ENCODE results near the gene BTBD9.

The BTBD9 gene

DNA sequence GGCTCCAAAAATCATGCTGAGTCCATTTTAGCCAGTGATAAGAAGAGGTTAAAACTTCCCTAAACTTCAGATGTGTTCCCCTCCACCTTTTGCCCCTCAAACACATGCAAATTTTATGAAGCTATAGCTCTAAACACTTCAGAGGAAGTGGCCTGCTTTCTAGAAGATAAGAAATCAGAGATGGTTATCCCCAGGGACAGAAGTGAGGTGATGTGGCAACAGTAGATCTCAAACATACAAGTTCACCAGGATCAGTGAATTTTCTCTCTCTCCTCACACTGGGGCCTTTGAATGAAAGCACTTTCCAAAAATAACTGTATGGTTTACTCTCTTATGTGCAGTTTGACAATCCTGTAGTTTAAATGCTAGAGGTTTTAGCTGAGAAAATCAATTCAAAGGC is 332.0 kb downstream of the BTBD9 start:
- Mint-ChIP-seq H3K9me3 (no peaks in the 10 kb centered on the region), H3K4me3 (no peak overlapping the region), H3K27ac (no peak overlapping the region), H3K4me1 (no peaks in the 10 kb centered on the region), H3K27me3 (no peaks in the 10 kb centered on the region)
- DNase-seq = no peak
- no peak for ATAC-seq

DNA sequence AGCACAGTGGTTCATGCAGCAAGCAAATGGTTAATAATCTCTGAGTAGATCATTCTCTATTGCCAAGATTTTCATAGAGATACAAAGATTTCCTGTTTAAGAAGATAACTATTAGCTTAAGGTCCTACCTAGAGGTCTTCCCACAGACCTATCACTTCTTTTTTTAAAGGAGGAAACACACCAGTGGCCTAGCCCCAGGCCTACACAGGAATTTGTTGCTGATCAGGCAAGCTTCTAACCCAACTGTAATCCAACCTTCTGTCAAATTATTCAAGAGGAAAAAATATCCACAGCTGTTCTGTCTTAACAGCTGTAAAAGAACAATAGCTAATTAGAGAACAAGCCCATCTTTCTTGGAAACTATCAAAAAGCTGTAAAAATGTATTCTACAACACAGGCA is 332.8 kb downstream of the BTBD9 start:
- H3K4me1 Mint-ChIP-seq = no peaks in the 10 kb centered on the region
- no peak overlapping the region for H3K27ac Mint-ChIP-seq
- ATAC-seq = no peak
- no peaks in the 10 kb centered on the region for H3K27me3 Mint-ChIP-seq
- H3K4me3 Mint-ChIP-seq = no peak overlapping the region
- H3K9me3 Mint-ChIP-seq = peaks cover under 1 to 4% of the 10 kb centered on the region in 2 donors
- DNase-seq = no peak

DNA sequence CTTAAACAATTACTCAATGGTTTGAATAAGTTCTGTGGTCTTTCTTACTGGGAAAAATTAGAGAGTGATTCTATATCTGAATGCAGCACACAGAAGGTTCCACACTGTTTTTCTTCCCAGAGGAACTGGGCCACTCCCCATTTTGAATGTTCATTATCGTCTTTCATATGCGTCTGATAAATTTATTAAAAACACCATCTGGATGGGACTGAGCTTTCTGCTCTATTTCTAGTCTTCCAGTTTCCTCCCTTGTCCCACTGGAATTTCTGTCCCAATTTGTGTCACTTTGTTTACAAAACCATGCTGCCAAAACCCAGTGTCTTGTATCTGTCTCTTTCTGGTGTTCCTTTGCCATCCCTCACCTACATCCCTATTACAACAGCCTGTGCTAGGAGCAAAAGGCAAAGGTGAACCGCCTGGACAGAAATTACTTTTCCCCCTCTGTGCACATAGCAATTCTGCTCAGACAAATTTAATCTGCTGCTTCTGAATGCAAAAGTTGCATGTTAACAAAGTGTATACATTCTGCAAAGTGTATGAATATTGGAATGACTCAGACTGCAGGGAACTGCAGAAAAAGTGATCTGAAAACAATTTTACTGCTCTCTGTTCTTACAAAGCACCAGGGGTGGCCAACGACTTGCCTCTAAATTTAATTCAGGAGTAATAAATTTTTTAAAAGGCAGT is 333.6 kb downstream of the BTBD9 start:
- Mint-ChIP-seq H3K27ac (no peak overlapping the region), H3K27me3 (no peaks in the 10 kb centered on the region), H3K4me1 (no peaks in the 10 kb centered on the region), H3K4me3 (no peak overlapping the region), H3K9me3 (peaks cover 6 to 8% of the 10 kb centered on the region in 2 donors)
- no peak for ATAC-seq
- no peak for DNase-seq

DNA sequence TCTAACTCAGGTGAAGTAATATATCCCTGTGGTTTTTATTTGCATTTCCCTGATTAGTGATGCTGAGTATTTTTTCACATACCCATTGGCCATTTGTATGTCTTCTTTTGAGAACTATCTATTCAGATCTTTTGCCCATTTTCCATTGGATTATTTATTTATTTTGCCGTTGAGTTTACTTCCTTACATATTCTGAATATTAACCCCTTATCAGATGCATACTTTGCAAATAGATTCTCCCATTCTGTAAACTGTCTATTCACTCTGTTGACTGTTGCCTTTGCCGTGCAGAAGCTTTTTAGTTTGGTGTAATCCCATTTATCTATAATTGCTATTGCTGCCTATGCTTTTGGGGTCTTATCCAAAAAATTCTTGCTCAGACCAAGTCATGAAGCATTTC is 336.9 kb downstream of the BTBD9 start:
- DNase-seq = no peak
- Mint-ChIP-seq H3K9me3 (peaks cover 6 to 13% of the 10 kb centered on the region in 2 donors), H3K4me3 (no peak overlapping the region), H3K27ac (no peak overlapping the region), H3K27me3 (no peaks in the 10 kb centered on the region), H3K4me1 (no peaks in the 10 kb centered on the region)
- no peak for ATAC-seq

DNA sequence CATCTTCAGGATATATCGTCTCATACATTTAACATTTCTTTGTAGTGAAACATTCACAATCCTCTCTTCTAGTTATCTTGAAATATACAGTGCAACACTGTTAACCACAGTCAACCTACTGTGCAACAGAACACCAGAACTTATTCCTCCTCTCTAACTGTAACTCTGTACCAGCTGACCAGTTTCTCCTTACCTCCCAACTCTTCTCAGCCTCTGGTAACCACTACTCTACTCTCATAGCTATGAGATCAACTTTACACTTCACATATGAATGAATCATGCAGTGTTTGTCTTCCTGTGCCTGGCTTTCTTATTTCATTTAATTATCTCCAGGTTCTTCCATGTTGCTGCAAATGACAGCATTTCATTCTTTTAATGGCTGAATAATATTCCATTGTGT is 337.6 kb downstream of the BTBD9 start:
- Mint-ChIP-seq H3K9me3 (peaks cover 6 to 13% of the 10 kb centered on the region in 2 donors), H3K27me3 (no peaks in the 10 kb centered on the region), H3K4me1 (no peaks in the 10 kb centered on the region), H3K4me3 (no peak overlapping the region), H3K27ac (peak overlapping the region in 1 of 2 donors; percentile 2)
- ATAC-seq = no peak
- DNase-seq = no peak

DNA sequence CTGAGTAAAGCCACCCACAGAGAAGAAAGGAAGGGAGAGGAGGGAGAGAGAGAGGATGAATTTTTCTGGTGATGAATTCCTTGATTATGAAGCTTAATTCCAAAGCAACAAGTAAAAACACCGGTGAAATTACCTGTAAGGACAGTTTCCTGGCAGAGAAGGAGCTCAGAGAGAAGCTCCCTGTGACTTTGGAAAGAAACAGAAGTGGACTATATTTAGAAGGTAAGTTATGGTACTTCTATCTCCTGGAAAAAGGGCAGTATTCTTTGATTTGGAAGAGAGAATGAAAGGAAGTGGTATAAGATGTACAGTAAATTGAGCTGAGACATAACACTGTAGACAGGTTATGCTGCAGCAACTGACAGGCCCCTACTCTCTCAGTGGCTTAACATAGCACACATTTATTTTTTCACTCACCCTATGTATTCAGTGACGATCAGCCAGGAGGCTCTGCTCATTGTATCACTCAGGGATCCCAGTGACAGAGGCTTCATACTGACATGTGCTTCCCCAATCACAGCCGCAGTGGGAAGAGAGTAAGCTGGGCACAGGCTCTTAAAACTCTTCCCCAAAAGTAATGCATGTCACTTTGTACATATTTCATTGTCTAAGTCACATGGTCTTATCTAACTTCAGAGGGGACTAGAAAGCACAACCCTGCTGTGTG is 349.5 kb downstream of the BTBD9 start:
- Mint-ChIP-seq H3K4me1 (no peaks in the 10 kb centered on the region), H3K9me3 (peaks cover 12 to 14% of the 10 kb centered on the region in 2 donors), H3K27ac (no peak overlapping the region), H3K27me3 (no peaks in the 10 kb centered on the region), H3K4me3 (no peak overlapping the region)
- no peak for DNase-seq
- no peak for ATAC-seq

DNA sequence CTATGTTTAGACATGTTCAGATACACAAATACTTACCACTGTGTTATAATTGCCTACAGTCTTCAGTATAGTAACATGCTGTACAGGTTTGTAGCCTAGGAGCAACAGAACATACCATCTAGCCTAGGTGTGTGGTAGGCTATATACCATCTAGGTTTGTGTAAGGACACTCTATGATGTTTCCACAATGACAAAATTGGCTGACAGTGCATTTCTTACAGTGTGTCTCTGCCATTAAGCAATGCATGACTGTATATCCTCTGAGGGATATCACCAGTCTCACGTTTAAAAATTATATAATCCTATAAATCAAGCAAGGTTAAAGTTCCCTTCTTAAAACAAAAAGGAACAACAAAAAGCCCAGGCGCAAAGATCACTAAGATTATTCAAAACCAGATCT is 352.2 kb downstream of the BTBD9 start:
- DNase-seq (no peak), ATAC-seq (no peak)
- H3K4me3 Mint-ChIP-seq = no peak overlapping the region
- H3K27ac Mint-ChIP-seq = no peak overlapping the region
- H3K27me3 Mint-ChIP-seq = no peaks in the 10 kb centered on the region
- H3K9me3 Mint-ChIP-seq = no peaks in the 10 kb centered on the region
- peaks cover 14% of the 10 kb centered on the region for H3K4me1 Mint-ChIP-seq

DNA sequence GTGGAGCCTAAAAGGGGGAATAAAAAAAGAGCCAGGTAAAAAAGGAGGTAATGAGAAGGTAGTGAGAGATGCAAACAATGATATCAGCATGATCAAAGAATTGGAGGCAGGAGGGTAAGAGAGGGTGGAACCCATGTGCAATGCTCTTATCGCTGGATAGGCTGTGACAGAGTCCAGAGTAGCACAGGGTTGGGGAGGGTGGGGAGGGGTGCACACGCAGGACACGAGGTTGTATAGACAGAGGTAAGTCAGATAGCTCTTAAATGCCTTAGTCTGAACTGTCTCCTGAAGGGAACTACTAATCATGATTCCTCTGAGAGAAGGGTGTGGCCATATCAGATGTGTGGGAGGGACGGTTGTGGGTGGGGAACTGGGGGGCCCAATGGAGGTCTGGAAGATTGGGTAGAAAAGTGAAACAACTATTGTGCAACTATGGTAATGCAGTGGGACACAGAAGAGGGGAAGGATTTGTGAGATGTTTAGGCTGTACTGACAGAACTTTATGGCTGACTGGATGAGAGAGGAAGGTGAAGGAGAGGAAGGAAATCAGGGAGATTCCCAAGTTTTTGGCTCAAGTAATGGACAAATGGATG is 354.8 kb downstream of the BTBD9 start:
- Mint-ChIP-seq H3K4me1 (peaks cover 14% of the 10 kb centered on the region), H3K27me3 (no peaks in the 10 kb centered on the region), H3K27ac (no peak overlapping the region), H3K4me3 (no peak overlapping the region), H3K9me3 (no peaks in the 10 kb centered on the region)
- no peak for ATAC-seq
- no peak for DNase-seq

DNA sequence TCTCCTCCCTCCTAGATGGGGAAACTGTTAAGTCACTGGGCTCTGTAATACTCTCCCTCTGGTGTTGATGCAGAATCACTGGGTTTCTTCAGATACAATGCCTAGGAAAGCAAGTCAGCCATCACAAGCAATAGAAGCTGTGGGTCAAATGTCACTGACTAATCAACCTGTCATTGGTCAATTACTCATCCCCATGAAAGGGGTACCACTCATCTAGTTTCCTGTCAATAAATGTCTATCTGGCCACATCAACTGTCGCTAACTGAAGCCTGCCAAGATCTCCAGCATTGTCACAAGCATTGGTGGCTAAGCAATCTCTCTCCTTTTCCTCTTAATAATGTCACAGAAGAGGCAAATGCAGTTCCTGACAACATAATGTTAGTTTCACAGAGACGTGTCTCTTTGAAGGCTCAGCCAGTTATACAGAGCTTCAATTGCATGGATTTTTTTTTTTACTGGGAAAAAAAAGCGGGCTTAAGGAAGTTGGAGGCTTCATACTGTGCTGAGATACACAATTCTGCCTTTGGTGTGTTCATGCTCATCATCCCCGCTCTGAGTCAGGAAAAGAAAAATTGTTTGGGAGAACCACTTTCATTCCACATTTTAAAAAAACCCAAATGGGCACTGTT is 355.9 kb downstream of the BTBD9 start:
- no peak overlapping the region for H3K4me3 Mint-ChIP-seq
- H3K27ac Mint-ChIP-seq = peak overlapping the region in 1 of 2 donors; percentile 13
- peaks cover 14% of the 10 kb centered on the region for H3K4me1 Mint-ChIP-seq
- H3K9me3 Mint-ChIP-seq = no peaks in the 10 kb centered on the region
- no peaks in the 10 kb centered on the region for H3K27me3 Mint-ChIP-seq
- ATAC-seq (peak; percentile 88), DNase-seq (peak in 1 of 2 donors; percentile 15)

DNA sequence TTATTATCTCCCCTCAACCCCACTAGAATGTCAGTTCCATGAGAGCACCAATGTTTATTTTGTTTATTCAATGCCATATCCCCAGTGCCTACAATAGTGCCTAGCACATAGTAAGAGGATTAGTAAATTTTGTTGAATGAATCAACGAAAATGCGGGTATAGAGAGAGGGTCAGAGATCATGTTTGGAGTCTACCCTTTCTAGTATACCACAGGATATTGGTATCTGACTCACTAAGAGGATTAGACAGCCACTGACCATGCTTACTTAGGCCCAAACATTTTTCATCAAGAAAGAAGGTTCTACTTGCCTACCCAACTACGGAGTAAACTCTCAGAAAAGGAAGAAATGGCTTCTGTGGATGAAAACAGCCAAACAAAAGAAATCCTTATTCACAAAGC is 356.8 kb downstream of the BTBD9 start:
- no peaks in the 10 kb centered on the region for H3K27me3 Mint-ChIP-seq
- ATAC-seq (no peak), DNase-seq (no peak)
- H3K4me3 Mint-ChIP-seq = no peak overlapping the region
- H3K4me1 Mint-ChIP-seq = peaks cover 14% of the 10 kb centered on the region
- H3K27ac Mint-ChIP-seq = no peak overlapping the region
- no peaks in the 10 kb centered on the region for H3K9me3 Mint-ChIP-seq

DNA sequence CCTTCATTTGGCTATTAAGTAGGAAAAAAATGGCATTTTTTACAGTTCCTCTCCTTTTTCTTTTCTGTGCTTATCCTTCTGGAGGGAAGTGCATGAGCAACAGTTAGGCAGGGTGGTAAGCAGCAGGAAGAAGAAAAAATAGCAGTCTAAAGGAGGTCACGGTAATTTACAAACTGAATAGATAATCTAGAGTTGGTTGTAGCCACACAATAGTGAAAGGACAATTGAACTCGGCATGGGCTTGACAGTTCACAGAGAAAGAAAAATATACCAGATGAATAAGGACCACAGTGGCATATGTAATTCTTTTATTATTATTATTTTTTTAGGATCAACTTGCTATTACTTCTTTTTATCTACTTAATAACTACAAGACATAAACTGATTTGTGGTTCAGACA is 358.6 kb downstream of the BTBD9 start:
- Mint-ChIP-seq H3K4me1 (peaks cover 14% of the 10 kb centered on the region), H3K27me3 (no peaks in the 10 kb centered on the region), H3K9me3 (no peaks in the 10 kb centered on the region), H3K27ac (no peak overlapping the region), H3K4me3 (no peak overlapping the region)
- ATAC-seq (no peak), DNase-seq (no peak)

DNA sequence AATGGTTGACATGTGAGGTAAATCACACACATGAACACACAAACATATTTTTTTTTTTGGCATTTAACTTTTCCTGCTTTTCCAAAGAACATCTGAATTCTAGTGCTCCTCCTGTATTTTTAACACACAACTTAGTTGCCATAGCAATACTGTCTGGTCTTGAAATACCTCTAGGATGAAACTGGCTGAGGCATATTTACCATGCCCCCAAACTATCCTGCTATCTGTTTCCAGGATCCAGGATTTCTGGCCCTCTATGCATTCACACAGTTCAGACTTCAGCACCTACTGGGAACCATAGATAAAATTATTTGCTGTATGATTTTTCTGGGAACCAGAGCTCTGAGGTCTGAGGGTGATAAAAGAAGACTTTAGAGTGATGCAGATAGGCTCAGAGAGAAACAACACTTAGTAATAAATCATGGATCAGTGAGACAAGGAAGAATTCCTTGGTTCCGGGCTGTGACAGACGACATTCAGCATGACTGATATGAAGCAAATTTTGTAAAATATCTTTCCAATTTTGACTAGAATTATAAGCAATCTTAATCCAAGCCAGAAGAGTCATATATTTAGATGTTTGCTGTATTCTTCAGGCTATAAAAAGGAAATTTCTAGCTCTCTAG is 359.7 kb downstream of the BTBD9 start:
- Mint-ChIP-seq H3K9me3 (no peaks in the 10 kb centered on the region), H3K4me3 (no peak overlapping the region), H3K27me3 (no peaks in the 10 kb centered on the region), H3K27ac (no peak overlapping the region), H3K4me1 (peaks cover 14% of the 10 kb centered on the region)
- no peak for DNase-seq
- ATAC-seq = no peak

DNA sequence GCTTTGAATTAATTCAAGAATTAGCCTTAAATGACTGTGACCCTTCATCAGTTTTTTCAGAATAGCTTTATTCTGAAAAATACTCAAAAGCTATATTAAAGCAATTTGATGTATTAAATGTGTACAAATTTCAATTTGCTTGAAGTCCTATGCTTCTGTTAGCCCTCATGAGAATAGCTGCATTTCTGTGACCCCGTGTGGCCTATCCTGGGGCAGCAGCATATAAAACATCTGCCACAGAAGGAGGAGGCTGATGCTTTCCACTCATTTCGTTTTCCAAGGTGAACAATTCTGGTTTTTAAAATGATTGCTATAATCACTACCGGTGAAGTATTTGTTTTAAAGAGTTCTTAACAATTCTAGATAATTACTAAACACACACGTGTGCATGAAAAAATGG is 360.3 kb downstream of the BTBD9 start:
- no peak for DNase-seq
- Mint-ChIP-seq H3K4me3 (no peak overlapping the region), H3K27me3 (no peaks in the 10 kb centered on the region), H3K9me3 (no peaks in the 10 kb centered on the region), H3K4me1 (peaks cover 8% of the 10 kb centered on the region), H3K27ac (no peak overlapping the region)
- no peak for ATAC-seq

DNA sequence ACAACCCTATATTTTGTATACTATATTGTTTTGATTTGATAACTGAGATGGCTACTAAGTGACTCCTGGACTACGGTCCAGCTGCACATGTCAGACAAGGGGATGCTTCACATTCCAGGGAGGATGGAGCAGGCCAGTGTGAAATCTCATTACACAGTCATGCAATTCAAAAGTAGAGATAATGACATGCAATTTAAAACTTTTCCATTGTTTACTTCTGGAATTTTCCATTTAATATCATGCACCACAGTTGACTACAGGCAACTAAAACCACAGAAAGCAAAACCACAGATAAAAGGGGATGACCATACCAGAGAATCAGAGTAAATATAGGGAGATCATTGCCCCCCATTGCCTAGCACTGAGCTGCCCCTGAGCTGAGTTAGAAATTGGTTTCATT is 366.4 kb downstream of the BTBD9 start:
- Mint-ChIP-seq H3K27me3 (no peaks in the 10 kb centered on the region), H3K27ac (no peak overlapping the region), H3K4me1 (peaks cover 6% of the 10 kb centered on the region), H3K9me3 (no peaks in the 10 kb centered on the region), H3K4me3 (no peak overlapping the region)
- ATAC-seq (no peak), DNase-seq (no peak)

DNA sequence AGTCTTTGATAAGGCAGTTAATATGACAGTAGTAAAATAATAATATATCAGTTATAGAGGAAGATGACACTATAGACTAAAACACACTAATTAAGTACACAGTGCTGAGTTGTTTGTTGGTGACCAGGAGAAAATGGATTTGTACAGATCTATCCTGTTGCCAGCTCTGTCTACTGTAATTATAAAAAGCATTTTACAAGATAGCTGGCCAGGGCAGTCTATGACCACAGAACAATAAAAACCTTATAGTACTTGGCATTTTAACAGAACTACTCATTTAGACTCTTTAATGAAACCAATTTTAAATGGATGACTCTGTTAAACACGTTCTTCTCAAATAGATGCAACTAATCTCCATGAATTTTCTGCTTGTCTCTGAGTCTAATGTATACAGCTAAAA is 367.5 kb downstream of the BTBD9 start:
- no peak for DNase-seq
- Mint-ChIP-seq H3K27me3 (no peaks in the 10 kb centered on the region), H3K27ac (no peak overlapping the region), H3K4me3 (no peak overlapping the region), H3K9me3 (no peaks in the 10 kb centered on the region), H3K4me1 (peaks cover 6% of the 10 kb centered on the region)
- no peak for ATAC-seq

DNA sequence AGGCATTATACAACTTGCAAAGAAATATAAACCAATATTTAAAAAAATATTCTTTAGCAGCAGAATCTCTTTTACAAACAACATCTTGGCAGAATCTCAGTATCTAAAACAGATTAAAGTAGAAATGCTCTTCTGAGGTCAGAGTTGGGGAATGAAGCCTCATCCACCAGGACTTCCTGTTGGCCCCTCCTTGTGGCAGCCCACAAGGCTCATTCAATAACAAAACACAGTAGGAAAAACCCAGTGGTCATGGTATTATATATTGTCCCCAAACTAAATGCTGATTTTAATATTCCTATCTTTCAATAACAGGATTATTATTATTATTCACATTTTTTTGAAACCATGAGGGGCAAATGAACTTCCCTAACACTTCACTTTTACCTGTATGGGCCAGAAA is 368.6 kb downstream of the BTBD9 start:
- no peaks in the 10 kb centered on the region for H3K27me3 Mint-ChIP-seq
- no peak for ATAC-seq
- no peak overlapping the region for H3K27ac Mint-ChIP-seq
- no peaks in the 10 kb centered on the region for H3K9me3 Mint-ChIP-seq
- H3K4me1 Mint-ChIP-seq = peaks cover 6% of the 10 kb centered on the region
- no peak for DNase-seq
- H3K4me3 Mint-ChIP-seq = no peak overlapping the region
